HG02759 (cell line): Measurements from ENCODE around the gene C2orf68.
"Not testable (repeated sequence)": the region's sequence is repeated elsewhere in the genome, so short reads cannot be mapped to it uniquely, and the experiment has no call there.

ENCODE experiments used
- ATAC-seq: cut with Tn5 transposase; IDR thresholded peaks from one replicate; pipeline ENCODE4 v1.9.1; 2021; ENCODE audit warnings: mild to moderate bottlenecking, moderate library complexity; ENCODE audit not compliant: unreplicated experiment

Gene C2orf68

GRCh38 chr2:85611705-85612587 is at the start of gene C2orf68:
Gene C2orf68, minus strand, starts transcription at chr2:85612066. Its CDS starts 82 bp downstream, at chr2:85611984.
- ATAC-seq: peak; percentile 78

- ATAC-seq: no peak
Observed at GRCh38 chr2:85661139-85661858, 49.4 kb upstream of the C2orf68 start.

GRCh38 chr2:85660725-85661124 is 48.9 kb upstream of the C2orf68 start:
- no peak for ATAC-seq

- ATAC-seq: not testable (repeated sequence)
Observed at GRCh38 chr2:85660301-85660700, 48.4 kb upstream of the C2orf68 start.

- no peak for ATAC-seq
Observed at GRCh38 chr2:85659324-85659981, 47.6 kb upstream of the C2orf68 start.

GRCh38 chr2:85657399-85657798 is 45.5 kb upstream of the C2orf68 start:
- not testable (repeated sequence) for ATAC-seq

GRCh38 chr2:85656468-85656867 is 44.6 kb upstream of the C2orf68 start:
- no peak for ATAC-seq

- ATAC-seq: no peak
Observed at GRCh38 chr2:85655961-85656417, 44.1 kb upstream of the C2orf68 start.

GRCh38 chr2:85653996-85654395 is 42.1 kb upstream of the C2orf68 start:
- ATAC-seq: no peak

GRCh38 chr2:85652056-85652455 is 40.2 kb upstream of the C2orf68 start:
- ATAC-seq: no peak

- no peak for ATAC-seq
Observed at GRCh38 chr2:85651097-85651496, 39.2 kb upstream of the C2orf68 start.

- no peak for ATAC-seq
Observed at GRCh38 chr2:85650456-85650855, 38.6 kb upstream of the C2orf68 start.

- ATAC-seq: no peak
Observed at GRCh38 chr2:85649201-85650190, 37.6 kb upstream of the C2orf68 start.

GRCh38 chr2:85648619-85649018 is 36.8 kb upstream of the C2orf68 start:
- ATAC-seq: no peak

- ATAC-seq: no peak
Observed at GRCh38 chr2:85647823-85648526, 36.1 kb upstream of the C2orf68 start.

GRCh38 chr2:85646166-85646565 is 34.3 kb upstream of the C2orf68 start:
- no peak for ATAC-seq

GRCh38 chr2:85644909-85645308 is 33.0 kb upstream of the C2orf68 start:
- no peak for ATAC-seq

- no peak for ATAC-seq
Observed at GRCh38 chr2:85642725-85643124, 30.9 kb upstream of the C2orf68 start.

- ATAC-seq: no peak
Observed at GRCh38 chr2:85635636-85636035, 23.8 kb upstream of the C2orf68 start.

GRCh38 chr2:85635011-85635410 is 23.1 kb upstream of the C2orf68 start:
- ATAC-seq: no peak
